K562 (cell line): Measurements from ENCODE around the gene SLCO2B1. TPM values are rescaled to one million over a fixed set of nuclear protein-coding genes. Genes with fewer than 3 reads are reported as not detected.

ENCODE experiments used
- ATF7 ChIP-seq: fragments of 450-650 bp; IDR thresholded peaks from 2 replicates; pipeline ENCODE4 v1.7.1; 2014; ENCODE audit warnings: mild to moderate bottlenecking, moderate library complexity
- BACH1 ChIP-seq: fragments of 200-800 bp; sonication (Bioruptor generic); IDR thresholded peaks from 2 replicates; pipeline ENCODE4 v1.6.1; 2016; ENCODE audit warnings: missing genetic modification characterization, missing compliant biosample characterization
- CBX3 ChIP-seq, 2 experiments: IDR thresholded peaks; 1 replicate in 1 of 2; 2 replicates in 1 of 2; pipeline ENCODE4 v1.6.1; 2012; ENCODE audit warnings: inconsistent platforms in 2 of 2, low read length in 2 of 2, borderline replicate concordance in 1 of 2, control low read depth in 1 of 2
- EP400 ChIP-seq: fragments of 450-650 bp; IDR thresholded peaks from 2 replicates; pipeline ENCODE4 v1.6.1; 2017; ENCODE audit warnings: antibody characterized with exemption, mild to moderate bottlenecking, moderate library complexity
- GABPA ChIP-seq: fragments of 200-800 bp; sonication (Bioruptor generic); conservative IDR thresholded peaks from 2 replicates; pipeline ENCODE4 v1.6.1; 2016; ENCODE audit warnings: low read depth, missing genetic modification characterization, missing compliant biosample characterization
- L3MBTL2 ChIP-seq: fragments of 450-650 bp; IDR thresholded peaks from 2 replicates; pipeline ENCODE4 v1.6.1; 2016; ENCODE audit warnings: mild to moderate bottlenecking, moderate library complexity
- MLLT1 ChIP-seq, 2 experiments: fragments of 450-650 bp; IDR thresholded peaks; 2 replicates each; pipeline ENCODE4 v1.6.1; 2016
- NR2C1 ChIP-seq, 2 experiments: fragments of 450-650 bp; IDR thresholded peaks; 2 replicates each; pipeline ENCODE4 v1.6.1; 2017; ENCODE audit warnings: mild to moderate bottlenecking in 2 of 2, antibody characterized with exemption in 1 of 2, inconsistent platforms in 1 of 2, missing compliant biosample characterization in 1 of 2, missing genetic modification characterization in 1 of 2
- NRF1 ChIP-seq, 2 experiments: fragments of 450-650 bp; IDR thresholded peaks in 1 of 2; conservative IDR thresholded peaks in 1 of 2; 2 replicates each; pipeline ENCODE4 v1.6.1; 2014; ENCODE audit warnings: mild to moderate bottlenecking in 2 of 2
- SMAD4 ChIP-seq: fragments of 250-450 bp; sonication (Bioruptor Pico); conservative IDR thresholded peaks from 2 replicates; pipeline ENCODE4 v1.8.0; 2021; ENCODE audit warnings: inconsistent platforms, mild to moderate bottlenecking, moderate library complexity
- SOX6 ChIP-seq: fragments of 450-650 bp; IDR thresholded peaks from 2 replicates; pipeline ENCODE4 v1.6.1; 2014; ENCODE audit warnings: mild to moderate bottlenecking
- TOE1 ChIP-seq, 2 experiments: fragments of 450-650 bp in 1 of 2; sonication (generic) in 1 of 2; formaldehyde crosslinking in 1 of 2; IDR thresholded peaks; 2 replicates each; pipeline versions ENCODE4 v1.7.1 to v1.8.0; 2016 to 2022; ENCODE audit warnings: borderline replicate concordance in 2 of 2, mild to moderate bottlenecking in 2 of 2, antibody characterized with exemption in 1 of 2, inconsistent platforms in 1 of 2, low read depth in 1 of 2, missing genetic modification reagents in 1 of 2, moderate library complexity in 1 of 2
- ZNF785 ChIP-seq: fragments of 250-450 bp; sonication (Bioruptor Pico); IDR thresholded peaks from 2 replicates; pipeline ENCODE4 v1.4.0; 2020; ENCODE audit warnings: mild to moderate bottlenecking
- polyA plus RNA-seq, 8 experiments: library from polyadenylated mRNA; depleted of rRNA in 4 of 8; stranded (reverse) in 5 of 8; unstranded in 3 of 8; fragments of >200 nt; fragmentation: Nextera tagmentation in 2 of 8; fragmentation: Illumina TruSeq in 1 of 8; extraction: Ambion mirVana in 2 of 8; extraction: Trizol in 1 of 8; gene quantifications; 2 replicates each; pipeline versions ENCODE4 v1.2.1 to v1.2.3, GENCODE V29; 2011 to 2014; ENCODE audit warnings: inconsistent platforms in 1 of 8, missing spikeins in 1 of 8
- total RNA-seq, 7 experiments: library from RNA; depleted of rRNA in 6 of 7; stranded (reverse); fragments of >200 nt in 6 of 7; fragmentation: Illumina TruSeq in 2 of 7; extraction: Trizol in 2 of 7; gene quantifications; 2 replicates each; pipeline versions ENCODE4 v1.2.1 to v1.2.3, GENCODE V29; 2011 to 2021; ENCODE audit warnings: low replicate concordance in 1 of 7
- TF ChIP-seq, protein P1 (sequence below): fragments of 250-450 bp; sonication (Bioruptor Pico); IDR thresholded peaks from 2 replicates; pipeline ENCODE4 v1.5.0; 2021; ENCODE audit warnings: mild to moderate bottlenecking, moderate library complexity

The SLCO2B1 gene
- total and polyA plus RNA-seq, 9 of the 15 experiments (the other 6 are each of a cell fraction or from before 2014, with no cell fraction given) = 0.70 to 14.7 (median 7.6) TPM

DNA sequence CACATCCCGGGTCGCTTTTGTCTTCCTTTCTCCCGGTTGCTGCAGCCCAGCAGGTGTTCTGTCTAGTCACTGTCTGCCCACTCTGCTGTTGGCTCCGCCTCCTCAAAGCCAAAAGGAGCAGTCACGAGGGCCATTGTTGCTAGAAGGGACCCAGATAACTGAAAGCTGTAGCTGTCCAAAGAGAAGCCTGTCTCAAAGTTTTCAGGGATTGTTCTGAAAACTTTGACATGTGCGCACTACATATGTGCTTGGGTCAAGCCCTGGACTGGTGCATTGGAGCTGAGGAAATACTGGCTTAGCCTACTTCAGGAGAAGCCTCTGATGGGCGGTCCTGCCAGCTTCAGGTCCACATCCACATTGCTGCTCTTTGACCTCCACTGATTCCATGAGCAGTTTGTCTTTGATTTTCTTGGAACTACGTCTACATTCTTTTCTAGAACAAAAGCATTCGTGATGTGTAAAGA lies 45.4 kb upstream of the SLCO2B1 start (continued):
- TF ChIP-seq, protein P1, sequence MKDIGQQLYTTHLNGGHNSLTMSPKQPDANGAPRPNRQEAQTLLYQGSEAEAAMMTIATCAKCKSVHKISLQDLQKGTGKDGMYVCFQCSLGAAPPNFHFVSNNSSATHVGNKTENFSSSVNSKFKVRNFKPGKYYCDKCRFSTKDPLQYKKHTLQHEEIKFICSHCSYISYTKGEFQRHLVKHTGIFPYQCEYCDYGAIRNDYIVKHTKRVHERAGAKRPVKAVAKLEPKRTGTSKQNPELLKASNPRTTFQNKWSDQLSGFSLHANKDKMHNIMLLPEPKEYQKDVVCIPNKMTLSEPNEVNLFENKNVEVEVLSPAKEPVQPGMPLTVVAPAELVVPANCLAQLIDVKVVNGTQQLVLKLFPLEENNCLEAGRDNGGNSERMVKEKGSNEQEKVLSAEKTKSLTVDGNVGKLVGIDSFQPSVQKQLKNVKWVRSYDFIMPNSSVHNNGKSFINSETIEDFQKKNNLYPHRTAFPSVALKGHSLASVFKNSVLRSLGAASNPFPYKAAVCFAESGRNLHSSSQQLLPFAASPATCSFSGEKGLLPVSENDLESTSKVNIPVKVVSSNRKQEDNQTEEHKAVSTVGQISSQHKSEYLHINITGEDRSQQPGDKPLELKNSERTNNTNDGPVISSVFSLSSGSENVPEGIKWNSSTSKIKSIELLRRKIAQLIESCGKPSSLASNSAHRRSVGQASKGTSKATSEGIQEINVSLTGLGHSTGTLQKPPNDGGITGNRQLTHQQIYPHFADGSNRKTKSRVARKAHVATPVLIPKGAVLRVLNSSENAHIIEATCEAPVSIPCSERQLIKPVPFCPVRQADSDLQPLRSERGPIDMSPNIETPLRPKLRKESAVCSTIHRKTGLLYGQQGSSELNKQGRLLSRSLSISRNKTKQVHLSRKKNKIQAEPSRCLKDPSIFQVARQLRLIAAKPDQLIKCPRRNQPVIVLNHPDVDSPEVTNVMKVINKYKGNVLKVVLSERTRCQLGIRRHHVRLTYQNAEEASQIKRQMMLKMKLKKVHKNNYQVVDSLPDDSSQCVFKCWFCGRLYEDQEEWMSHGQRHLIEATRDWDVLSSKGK (CRISPR knock-in tag) = no peak
- TF ChIP-seq GABPA (tag) = peak; percentile 32; the same call in 1 of the 2 replicates
- TF ChIP-seq SMAD4 (CRISPR knock-in tag) = peak; percentile 92
- no peak for TF ChIP-seq ZNF785 (CRISPR knock-in tag)
- TF ChIP-seq SOX6 = peak; percentile 98
- peak in 1 of 2 experiments; percentile 61; a peak in 1 of 3 replicates for TF ChIP-seq CBX3 (IDR thresholded peaks at IDR 0.05; ENCODE audit: borderline replicate concordance in 1 of 2, low read length in 2 of 2)
- peak in 1 of 2 experiments; percentile 43; a peak in 2 of 4 replicates for TF ChIP-seq NRF1 (conservative IDR thresholded peaks at IDR 0.05 in 1 of 2, IDR thresholded peaks at IDR 0.05 in 1 of 2)
- TF ChIP-seq TOE1 (IDR thresholded peaks at IDR 0.05; ENCODE audit: borderline replicate concordance) = peak; percentile 82; the same call in 1 of the 2 replicates
- no peak for TF ChIP-seq TOE1 (CRISPR knock-in tag; IDR thresholded peaks at IDR 0.05; ENCODE audit: borderline replicate concordance, low read depth)
- TF ChIP-seq MLLT1 (IDR thresholded peaks at IDR 0.05) = no peak
- TF ChIP-seq EP400 = no peak; the same call in 1 of the 2 replicates
- TF ChIP-seq NR2C1 (IDR thresholded peaks at IDR 0.05) = peak; percentile 77
- TF ChIP-seq NR2C1 (tag; IDR thresholded peaks at IDR 0.05) = peak; percentile 84
- TF ChIP-seq L3MBTL2 = peak; percentile 80
- TF ChIP-seq ATF7 = peak; percentile 27; the same call in 1 of the 2 replicates
- peak; percentile 19; the same call in 1 of the 2 replicates for TF ChIP-seq BACH1 (tag)
